Panc1 (cell line): ENCODE measurements around the gene CRMP1.

Experiments used
- CTCF ChIP-seq: fragments of 450-650 bp; IDR thresholded peaks from 2 replicates; pipeline ENCODE4 v1.5.1; 2017; ENCODE audit warnings: mild to moderate bottlenecking
- REST ChIP-seq, 2 experiments: IDR thresholded peaks; 2 replicates each; pipeline ENCODE4 v1.6.1; 2011 to 2012; ENCODE audit warnings: low read depth in 2 of 2, control low read depth in 1 of 2, low read length in 1 of 2, mild to moderate bottlenecking in 1 of 2, moderate library complexity in 1 of 2; ENCODE audit not compliant: insufficient read depth in 1 of 2

GRCh38 chr4:5906191-5906590 lies 13.3 kb upstream of the CRMP1 start:
- TF ChIP-seq CTCF: no peak
- TF ChIP-seq REST (IDR thresholded peaks at IDR 0.05; ENCODE audit: insufficient read depth in 1 of 2, low read depth in 2 of 2, low read length in 1 of 2): no peak
